Myocyte (in vitro differentiated cells): ENCODE measurements around the gene RHOH. TPM values are rescaled to one million over a fixed set of nuclear protein-coding genes. Genes with fewer than 3 reads are reported as not detected.
"Not testable (repeated sequence)": the region's sequence is repeated elsewhere in the genome, so short reads cannot be mapped to it uniquely, and the experiment has no call there.

Experiments used
- DNase-seq: peaks from one replicate; pipeline ENCODE4 v3.0.0-alpha.2; 2012; ENCODE audit warnings: low read depth
- polyA plus RNA-seq: library from polyadenylated mRNA; unstranded; fragments of >200 nt; gene quantifications from one replicate; pipeline ENCODE4 v1.2.1, GENCODE V29; 2012; ENCODE audit warnings: missing spikeins
- total RNA-seq: library from RNA; depleted of rRNA; stranded (reverse); fragments of >200 nt; gene quantifications from 2 replicates; pipeline ENCODE4 v1.2.3, GENCODE V29; 2014

RHOH gene, protein sequence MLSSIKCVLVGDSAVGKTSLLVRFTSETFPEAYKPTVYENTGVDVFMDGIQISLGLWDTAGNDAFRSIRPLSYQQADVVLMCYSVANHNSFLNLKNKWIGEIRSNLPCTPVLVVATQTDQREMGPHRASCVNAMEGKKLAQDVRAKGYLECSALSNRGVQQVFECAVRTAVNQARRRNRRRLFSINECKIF
- not detected in 2 replicates for total RNA-seq
- 0.15 TPM for polyA plus RNA-seq

DNA sequence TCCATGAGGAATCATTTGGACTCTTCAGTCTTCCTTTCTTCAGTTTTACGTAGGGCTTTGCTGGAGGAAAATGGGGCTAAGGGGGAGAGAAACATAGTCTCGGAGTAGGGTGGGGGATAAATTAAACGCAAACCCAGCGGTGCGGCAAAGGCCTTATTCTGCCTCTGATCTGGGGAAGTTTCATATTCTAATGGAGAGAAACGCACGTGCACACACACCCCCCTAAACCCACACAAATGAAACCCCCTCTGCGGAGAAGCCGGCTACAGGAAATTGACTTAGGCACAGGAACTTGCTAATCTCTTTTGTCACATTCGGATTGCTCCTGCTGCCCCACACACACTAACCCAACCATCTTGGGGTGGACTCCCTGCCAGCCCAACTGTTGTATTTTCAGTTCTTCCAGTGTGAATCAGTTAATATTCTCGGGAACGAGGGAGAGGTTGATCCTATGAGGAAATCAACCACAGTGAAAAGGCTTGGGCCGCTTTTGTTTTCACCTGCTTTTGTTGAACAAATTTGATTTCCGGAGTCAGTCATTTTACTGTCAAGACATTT lies at the start of gene RHOH:
Gene RHOH (plus strand): TSS at position 308 of the 558 bp plus-strand sequence. CDS start 46,356 bp downstream, outside the sequence.
- no peak for DNase-seq

DNA sequence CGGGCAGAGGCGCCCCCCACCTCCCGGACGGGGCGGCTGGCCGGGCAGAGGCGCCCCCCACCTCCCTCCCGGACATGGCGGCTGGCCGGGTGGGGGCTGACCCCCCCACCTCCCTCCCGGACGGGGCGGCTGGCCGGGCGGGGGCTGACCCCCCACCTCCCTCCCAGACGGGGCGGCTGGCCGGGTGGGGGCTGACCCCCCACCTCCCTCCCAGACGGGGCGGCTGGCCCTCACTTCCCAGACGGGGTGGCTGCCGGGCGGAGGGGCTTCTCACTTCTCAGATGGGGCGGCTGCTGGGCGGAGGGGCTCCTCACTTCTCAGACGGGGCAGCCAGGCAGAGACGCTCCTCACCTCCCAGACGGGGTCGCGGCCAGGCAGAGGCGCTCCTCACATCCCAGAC lies 49.3 kb upstream of the RHOH start:
- not testable (repeated sequence) for DNase-seq

DNA sequence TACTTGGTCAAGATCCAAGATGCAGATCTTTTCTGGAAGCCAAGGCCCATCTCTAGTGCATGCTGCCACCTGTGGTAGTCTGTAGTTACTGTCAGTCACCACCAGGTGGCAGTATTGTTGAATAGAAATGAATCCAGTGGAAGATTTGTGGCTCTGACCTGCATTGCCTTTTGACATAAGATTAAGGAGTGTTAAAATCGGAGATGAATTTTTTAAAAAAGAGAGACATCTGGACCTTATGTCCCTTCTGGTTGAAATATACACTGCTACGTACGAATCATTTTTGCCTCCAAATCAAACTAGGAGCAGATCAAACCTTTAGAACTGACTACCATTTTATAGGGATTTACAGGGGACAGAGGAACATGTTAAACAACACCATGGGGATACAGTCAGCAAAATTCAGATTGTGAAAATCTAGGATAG lies 46.9 kb upstream of the RHOH start:
- peak; percentile 82 for DNase-seq

DNA sequence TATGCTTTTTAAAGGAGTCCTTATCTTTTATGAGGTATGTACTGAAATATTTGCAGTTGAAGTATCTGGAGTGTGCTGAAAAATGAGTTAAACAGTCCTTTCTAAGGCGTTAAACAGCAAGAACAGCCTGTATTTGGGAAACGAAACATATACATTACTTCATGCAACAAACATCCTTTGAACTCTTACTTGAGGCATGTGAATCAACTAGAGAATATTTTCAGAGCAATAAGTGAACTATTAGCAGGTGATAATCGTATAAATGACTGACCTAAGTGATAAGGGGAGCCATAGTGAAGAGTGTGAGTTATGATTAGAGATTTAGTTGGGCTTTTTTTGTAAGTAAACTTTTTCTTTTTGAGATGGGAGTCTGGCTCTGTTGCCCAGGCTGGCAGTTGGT lies 45.9 kb upstream of the RHOH start:
- no peak for DNase-seq

DNA sequence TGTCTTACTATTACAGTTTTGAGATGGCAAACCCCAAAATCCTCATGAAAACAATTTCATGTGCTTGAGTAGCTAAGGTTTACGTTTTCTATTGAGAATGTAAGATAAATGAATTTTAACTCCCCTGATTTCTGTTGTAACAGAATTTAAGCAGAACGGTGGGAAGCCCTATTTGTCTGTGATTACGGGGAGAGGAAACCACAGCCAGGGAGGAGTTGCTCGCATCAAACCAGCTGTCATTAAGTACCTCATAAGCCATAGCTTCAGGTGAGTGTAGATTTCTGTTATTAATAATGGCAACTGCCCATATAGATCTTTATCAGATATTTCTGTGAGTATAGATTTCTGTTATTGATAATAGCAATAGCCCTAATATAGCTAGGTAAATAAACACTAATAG lies 44.2 kb upstream of the RHOH start:
- DNase-seq, result no peak

DNA sequence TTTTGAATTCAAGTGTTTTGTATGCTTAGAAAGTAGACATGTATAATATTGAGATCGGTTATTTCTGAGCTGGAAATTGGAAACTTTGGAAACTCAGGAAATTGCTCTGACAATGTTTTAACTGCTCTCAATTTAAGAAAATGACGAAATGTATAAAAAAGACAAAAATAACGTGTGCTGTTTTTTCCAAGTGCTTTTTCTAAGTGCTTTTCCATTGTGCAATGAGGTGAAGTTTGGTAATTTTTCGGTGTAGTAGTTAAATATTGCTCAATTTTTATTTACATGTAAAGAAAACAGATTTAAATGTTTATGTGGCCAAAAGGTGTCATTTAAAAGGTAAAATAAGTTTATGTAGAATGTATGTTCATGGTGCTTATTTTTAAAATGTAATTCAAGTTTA lies 39.4 kb upstream of the RHOH start:
- no peak for DNase-seq

DNA sequence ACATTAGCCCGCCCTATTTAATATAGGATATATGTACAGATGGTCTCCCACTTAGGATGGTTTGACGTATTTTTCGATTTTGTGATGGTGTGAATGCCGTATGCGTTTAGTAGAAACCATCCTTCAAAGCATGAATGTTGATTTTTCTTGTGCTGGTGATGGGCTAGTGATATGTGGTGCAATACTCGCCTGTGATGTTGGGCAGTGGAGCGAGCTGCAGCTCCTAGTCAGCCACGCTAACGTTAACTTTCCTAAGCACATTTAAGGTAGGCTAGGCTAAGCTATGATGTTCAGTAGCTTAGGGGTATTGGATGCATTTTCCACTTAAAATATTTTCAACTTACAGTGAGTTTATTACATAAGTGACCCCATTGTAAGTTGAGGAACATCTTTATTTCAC lies 36.6 kb upstream of the RHOH start:
- DNase-seq, result no peak

DNA sequence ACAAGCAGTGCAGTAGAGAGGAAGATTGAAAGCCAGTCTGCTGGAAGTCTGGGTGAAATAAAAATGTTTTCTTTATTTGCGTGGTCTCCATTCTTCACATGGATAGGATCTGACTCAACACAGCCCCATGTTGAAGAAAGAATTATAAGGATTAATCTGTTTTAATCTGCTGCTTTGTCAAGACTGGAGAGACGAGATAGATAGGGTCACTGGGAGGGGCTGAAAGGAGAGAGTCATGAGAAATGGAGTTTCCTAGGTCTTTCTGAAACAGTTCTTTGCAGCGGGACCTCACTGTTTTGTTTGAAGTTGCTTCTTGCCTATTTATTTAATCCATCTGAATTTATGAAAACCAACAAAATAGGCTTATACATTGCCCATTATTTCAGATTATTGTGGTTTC lies 32.4 kb upstream of the RHOH start:
- no peak for DNase-seq

DNA sequence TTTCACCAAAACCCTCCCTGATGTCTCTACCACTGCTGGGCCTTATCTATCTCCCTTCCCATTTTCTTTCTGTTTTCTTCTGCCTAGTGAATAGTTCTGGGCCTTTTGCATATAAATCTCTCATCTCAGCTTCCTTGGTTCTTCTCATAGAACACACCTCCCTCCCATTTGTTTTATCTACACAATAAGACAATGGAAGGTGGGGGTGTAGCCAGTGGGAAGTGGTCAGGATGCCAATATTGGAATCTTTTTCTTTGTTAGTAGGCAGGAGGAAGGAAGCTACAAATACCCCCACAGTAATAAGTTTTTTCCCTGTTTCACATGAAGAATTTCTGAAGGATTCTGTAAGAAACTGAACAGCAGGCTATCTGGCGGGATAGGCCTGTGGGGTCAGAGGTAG lies 30.9 kb upstream of the RHOH start:
- DNase-seq, result no peak

DNA sequence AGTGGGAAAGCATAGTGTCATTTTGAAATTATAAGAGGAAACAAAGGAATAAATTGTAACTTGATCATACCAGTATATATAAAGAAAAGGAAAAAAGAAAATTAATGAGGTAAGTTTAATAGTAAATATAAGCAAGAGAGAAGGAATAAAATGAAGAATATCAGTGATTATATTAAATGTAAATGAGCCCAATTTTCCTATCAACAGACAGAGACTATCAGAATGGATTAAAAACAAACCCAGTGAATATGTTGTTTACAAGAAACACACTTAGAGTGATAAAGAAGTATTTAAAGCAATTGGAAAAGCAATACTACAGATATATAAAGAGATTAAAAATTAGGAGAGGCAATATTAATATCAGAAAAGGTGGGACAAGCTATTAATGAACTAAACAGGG lies 28.8 kb upstream of the RHOH start:
- no peak for DNase-seq

DNA sequence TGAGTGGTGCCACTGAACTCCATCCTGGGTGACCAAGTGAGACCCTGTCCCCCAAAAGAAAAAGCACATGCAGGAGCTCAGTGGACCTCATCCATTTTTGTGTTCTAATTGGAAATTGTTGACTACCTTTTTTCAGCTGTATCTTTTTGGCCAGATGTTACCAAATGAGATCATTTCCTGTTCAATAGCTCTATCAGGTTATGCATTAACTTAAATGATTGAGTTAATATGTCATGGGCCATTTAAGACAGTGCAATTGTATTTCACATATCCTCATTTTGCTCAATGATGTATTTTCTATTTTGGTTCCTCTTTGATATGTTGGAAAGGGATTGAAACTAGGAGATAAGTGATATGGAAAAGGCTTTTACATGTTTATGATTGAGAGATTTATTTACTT lies 26.2 kb upstream of the RHOH start:
- no peak for DNase-seq

DNA sequence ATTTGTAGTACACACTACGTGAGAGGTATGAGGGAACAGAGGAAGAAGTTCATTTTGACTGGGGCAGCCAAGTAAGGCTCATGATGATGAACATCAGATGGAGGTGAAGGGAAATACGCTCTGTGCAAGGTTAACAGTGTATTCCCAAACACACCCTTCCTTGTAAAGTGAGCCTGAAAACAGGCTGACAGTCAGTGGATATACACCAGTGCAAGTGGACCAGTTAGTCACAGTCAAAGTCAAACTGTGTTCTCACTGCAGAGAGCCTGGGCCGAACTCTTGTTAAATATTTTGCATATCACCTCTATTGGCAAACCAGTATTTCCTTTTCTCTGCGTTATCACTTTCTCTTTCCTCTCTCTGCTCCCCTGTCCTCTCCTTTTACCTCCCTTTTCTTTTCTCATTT lies 23.4 kb upstream of the RHOH start:
- no peak for DNase-seq

DNA sequence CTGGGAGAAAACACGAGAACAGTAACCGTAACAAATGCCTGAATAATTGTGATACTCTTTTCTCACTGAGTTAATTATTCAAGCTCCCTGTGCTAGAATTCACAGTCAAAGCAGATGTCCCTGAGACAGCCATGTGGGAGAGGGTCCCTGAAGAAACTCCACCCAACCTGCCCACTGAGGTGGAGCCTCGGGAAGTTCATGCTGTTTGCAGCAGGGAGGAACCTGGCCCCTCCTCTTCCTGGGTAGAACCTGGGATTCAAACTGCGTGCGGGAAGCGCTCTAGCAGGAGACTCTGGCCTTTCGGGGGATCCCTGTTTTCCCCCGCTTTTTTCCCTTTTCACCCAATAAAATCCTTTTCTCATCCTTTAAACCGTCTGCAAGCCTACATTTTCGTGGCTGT lies 20.2 kb upstream of the RHOH start:
- no peak for DNase-seq

DNA sequence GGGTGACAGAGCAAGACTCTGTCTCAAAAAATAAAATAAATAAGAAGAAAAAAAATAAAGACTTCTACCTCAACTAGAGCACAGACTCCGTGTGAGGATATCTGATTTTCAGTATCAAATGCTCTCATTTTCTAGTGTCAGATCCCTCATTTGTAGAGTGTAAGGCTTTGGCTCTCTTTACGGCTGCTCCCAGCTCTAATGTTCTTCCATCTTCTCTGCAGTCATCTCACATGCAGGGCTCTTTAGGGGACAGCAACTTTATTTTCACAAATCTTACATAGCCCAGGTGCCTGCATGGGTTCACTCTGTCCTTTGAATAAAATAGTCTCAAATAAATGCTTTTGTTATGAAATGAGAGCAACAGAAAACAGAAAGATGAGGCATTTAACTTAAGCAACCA lies 19.2 kb upstream of the RHOH start:
- no peak for DNase-seq

DNA sequence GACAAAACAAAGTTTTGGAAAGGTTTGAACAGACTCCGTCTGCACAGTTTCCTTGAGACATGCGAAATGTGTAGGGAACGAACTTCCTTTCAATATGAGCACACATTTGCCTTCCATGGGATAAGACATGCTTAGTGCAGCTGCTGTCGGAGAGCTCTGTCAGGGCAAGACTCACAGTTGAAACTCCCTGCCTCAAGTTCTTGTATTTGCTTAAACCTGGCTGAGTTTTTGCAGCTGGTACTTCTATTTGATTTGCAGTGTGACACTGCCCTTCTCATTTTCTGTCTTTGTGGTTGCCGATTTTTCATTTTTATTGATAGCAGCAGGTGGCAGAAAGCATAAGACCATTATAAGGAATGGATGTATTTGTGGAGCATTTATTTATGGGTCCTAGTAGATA lies 18.2 kb upstream of the RHOH start:
- DNase-seq, result peak; percentile 97

DNA sequence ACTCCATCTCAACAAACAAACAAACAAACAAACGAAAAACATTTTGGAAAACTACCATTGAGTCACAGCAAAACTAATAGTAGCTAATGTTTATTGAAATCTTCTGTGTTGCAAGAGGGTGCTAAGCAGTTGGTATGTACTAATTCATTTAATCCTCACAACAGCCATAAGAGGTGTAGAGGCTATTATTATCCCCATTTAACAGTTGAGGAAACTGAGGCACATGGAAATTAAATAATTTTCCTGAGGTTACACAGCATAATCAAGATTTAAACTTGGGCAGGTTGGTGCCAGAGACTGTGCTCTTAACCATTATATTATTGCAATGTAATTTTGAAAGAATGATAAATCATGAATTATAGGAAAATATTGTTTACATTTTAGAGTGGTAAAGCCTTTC lies 17.5 kb upstream of the RHOH start:
- no peak for DNase-seq

DNA sequence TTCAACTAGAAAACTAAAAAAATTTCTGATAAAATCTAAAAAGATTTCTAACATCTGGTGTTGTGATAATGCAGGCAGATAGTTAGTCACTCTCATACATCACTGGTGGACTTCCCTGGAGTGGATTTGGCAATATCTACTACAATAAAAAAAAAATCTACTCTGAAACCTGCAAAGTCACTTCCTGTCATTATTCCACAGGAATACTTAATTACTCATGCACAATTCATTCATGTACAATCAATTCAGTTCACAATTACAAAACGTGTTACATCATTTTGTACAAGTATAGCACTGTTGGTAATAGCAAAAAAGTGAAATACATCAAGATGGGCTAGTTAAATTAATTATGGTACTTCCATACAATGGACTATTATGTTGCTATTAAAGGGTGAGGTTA lies 16.5 kb upstream of the RHOH start:
- peak; percentile 41 for DNase-seq

DNA sequence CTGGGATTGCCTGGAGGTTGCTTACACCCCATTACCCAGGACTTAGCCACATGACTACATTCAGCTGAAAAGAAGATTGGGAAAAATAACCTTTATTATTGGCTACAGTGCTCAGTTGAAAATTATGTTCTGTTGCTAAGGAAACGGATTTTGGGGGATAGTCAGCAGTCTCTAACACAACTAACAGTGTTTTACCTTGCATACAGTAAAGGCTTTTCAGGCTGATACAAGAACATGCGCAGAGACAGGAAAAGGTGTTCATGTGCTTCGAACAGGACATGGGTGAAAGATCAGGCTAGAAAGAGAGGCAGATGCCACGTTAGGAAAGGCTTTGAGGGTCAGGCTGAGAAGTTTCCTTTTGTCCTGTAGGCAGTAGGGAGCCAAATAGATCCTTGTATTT lies 14.8 kb upstream of the RHOH start:
- DNase-seq, result no peak

DNA sequence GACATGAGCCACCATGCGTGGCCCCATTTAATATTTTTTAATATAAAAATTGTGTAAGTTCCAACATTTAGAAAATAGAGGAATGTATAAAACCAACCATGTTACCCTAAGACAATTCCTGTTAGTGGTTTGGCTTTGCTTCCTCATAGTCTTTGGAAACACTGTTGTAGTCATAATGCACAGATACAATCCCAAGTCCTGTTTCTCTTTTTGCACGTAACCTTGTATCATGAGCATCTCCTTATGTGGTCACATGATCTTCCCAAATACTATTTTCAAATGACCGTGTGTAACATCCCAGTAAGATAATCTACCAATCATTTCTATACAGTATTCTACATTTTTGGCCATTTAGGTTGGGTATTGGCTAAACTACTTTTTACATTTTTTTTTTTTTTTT lies 13.9 kb upstream of the RHOH start:
- DNase-seq, result no peak

DNA sequence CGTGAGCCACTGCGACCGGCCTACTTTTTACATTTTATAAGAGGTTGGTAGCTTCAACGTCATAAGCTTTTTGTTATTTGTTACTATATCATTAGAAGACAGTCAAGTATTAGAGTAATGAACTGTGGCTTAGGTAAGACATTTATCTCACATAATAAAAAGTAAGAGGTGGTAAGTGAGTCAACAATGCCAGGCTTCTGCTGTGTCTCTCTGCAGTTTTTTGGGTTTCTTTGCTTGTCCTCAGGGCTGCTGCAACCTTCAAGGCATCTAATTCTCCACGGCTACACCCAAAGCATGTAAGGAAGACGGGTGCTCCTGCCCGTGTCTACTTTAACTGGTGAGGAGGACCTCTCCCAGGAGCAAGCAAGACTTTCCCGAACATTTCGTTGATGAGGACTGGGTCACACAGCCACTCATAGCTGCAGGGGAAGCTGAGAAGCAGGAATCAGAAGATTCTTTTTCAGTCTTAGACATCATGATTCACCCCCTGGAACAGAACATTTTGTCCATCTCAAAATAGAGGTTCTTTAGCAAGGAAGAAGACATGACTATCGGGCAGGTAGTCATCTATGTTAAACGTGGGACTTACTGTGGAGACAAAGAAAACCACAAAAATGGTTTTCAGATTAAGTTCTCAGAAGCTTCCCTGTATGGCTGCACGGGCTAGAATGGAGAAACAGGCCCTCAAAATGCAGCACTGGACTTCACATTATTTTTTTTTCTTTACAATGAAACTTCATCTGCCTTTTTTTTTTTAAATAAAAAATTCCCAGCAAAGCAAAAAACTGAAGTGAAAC lies 13.0 kb upstream of the RHOH start:
- no peak for DNase-seq

DNA sequence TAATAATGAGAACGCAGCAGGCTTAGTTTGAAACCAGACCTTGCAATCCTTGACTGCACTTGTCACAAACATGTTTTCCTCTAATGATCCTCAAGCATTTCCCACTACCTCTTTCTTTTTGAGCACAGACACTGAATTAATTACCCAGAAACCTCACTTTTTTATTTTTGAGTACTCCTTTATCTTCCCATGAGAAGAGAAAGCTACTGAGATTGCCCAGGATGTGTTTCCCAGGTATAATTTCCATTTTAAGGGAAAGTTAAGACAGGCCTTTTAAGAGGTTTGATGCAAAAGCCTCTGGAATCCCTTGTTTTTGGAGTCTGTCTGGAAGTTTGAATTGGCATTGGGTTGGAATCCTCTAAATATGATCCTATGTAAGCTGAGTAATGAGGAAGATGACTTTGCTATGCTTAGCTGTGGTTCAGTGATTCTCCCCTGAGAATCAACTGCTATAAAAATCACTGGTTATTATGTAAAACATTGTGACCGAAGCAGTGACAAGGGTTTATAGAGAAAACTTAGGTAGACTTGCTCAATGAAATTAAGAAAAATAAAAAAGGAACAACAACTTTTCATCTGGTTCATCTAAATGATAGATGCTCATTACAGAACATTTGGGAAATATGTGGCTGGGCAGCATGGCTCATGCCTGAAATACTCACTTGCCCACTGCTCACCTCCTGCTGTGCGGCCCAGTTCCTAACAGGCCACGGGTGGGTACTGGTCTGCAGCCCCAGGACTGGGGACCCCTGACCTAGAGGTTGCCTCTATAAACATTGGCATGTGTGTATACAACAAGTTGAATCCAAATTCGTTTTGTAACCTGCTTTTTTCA lies 10.8 kb upstream of the RHOH start:
- DNase-seq, result peak; percentile 50

DNA sequence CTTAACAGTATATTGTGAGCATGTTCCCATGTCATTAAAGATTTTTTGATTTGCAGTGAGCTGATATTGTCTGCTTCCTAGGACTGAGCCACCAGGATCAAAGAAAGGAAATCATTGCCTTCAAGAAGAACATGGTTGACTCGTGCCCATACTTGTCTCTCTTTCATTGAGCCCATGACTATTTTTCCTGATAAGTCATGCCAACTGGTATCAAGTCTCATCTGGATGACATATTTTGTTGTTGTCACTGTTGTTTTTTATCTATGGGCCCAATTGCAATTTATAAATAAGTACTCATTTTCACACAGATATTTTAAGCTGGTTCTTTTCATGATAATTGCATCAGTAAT lies 10.2 kb upstream of the RHOH start:
- DNase-seq, result peak; percentile 31
